Endothelial cell of umbilical vein (primary cell): Measurements from ENCODE around the gene TMEM128.

Source experiments
- GATA2 ChIP-seq: IDR thresholded peaks from 2 replicates; pipeline ENCODE4 v1.7.0; 2011; ENCODE audit warnings: low read depth, mild to moderate bottlenecking, moderate library complexity, mixed read lengths, low read length; ENCODE audit not compliant: insufficient read length, insufficient read depth
- MAX ChIP-seq: IDR thresholded peaks from 2 replicates; pipeline ENCODE4 v1.6.1; 2011; ENCODE audit not compliant: insufficient read depth, insufficient read length
- POLR2A ChIP-seq: IDR thresholded peaks from 2 replicates; pipeline ENCODE4 v1.6.1; 2012; ENCODE audit warnings: low read depth, mild to moderate bottlenecking, control low read depth, low read length
- POLR2AphosphoS5 ChIP-seq: IDR thresholded peaks from 2 replicates; pipeline ENCODE4 v1.6.1; 2012; ENCODE audit warnings: low read depth, mild to moderate bottlenecking, control low read depth, low read length, moderate library complexity; ENCODE audit not compliant: insufficient read depth
- TF ChIP-seq, protein P1 (sequence below), 2 donors: IDR thresholded peaks; 1 replicate in 1 of 2; 2 replicates in 1 of 2; pipeline ENCODE4 v1.5.1; 2011; ENCODE audit warnings: low read length in 2 of 2, mild to moderate bottlenecking in 2 of 2, moderate library complexity in 2 of 2, control low read depth in 1 of 2, inconsistent platforms in 1 of 2, low read depth in 1 of 2; ENCODE audit not compliant: insufficient read depth in 1 of 2; ENCODE audit errors: extremely low read depth in 1 of 2

DNA sequence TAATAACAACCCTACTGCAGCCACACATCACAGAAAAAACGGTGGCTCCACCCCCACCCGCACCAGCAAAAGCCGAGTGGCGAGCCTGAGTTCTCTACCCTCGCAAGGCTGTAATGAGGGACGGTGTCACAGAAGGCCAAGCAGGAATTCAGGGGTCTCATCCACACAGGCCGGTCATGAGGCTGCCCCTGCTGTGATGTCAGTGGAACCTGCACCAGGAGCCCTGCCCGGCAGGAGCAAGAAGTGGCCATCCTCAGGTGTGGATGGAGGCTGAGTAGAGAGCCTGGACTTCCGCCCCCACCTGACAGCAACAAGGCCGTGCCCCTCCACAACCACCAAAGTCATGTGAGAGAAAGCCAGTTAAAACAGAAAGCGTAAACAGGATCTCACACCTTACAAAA, 21.3 kb upstream of the TMEM128 start:
- TF ChIP-seq POLR2AphosphoS5, result no peak
- TF ChIP-seq, protein P1, sequence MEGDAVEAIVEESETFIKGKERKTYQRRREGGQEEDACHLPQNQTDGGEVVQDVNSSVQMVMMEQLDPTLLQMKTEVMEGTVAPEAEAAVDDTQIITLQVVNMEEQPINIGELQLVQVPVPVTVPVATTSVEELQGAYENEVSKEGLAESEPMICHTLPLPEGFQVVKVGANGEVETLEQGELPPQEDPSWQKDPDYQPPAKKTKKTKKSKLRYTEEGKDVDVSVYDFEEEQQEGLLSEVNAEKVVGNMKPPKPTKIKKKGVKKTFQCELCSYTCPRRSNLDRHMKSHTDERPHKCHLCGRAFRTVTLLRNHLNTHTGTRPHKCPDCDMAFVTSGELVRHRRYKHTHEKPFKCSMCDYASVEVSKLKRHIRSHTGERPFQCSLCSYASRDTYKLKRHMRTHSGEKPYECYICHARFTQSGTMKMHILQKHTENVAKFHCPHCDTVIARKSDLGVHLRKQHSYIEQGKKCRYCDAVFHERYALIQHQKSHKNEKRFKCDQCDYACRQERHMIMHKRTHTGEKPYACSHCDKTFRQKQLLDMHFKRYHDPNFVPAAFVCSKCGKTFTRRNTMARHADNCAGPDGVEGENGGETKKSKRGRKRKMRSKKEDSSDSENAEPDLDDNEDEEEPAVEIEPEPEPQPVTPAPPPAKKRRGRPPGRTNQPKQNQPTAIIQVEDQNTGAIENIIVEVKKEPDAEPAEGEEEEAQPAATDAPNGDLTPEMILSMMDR (IDR thresholded peaks at IDR 0.05; ENCODE audit: extremely low read depth in 1 of 2, insufficient read depth in 1 of 2, low read depth in 1 of 2, low read length in 2 of 2), result no peak
- TF ChIP-seq MAX, result no peak
- TF ChIP-seq GATA2, result no peak
- TF ChIP-seq POLR2A, result no peak
